Measurements from ENCODE around the gene TFB2M.

Gene TFB2M

GRCh38 chr1:246540738-246541491 lies 25.1 kb downstream of the TFB2M start:
- DNase-seq (ENCODE audit: extremely low read depth, insufficient read length), result no peak
- Histone ChIP-seq H3K36me3 (ENCODE audit: control insufficient read depth, insufficient read depth, low read length) (peaks cover 5% of the 10 kb centered on the region), H3K4me3 (replicated peaks; ENCODE audit: low read depth, low read length) (no peak overlapping the region), H3K27me3 (replicated peaks; ENCODE audit: control insufficient read depth, insufficient read depth, low read length) (no peaks in the 10 kb centered on the region)
- TF ChIP-seq CTCF (IDR thresholded peaks at IDR 0.05; ENCODE audit: insufficient read depth, low read length, poor library complexity, severe bottlenecking), result no peak

- Histone ChIP-seq H3K36me3 (ENCODE audit: control insufficient read depth, insufficient read depth, low read length) (peaks cover 3% of the 10 kb centered on the region; the same call in 1 of the 2 replicates), H3K4me3 (replicated peaks; ENCODE audit: low read depth, low read length) (no peak overlapping the region), H3K27me3 (replicated peaks; ENCODE audit: control insufficient read depth, insufficient read depth, low read length) (no peaks in the 10 kb centered on the region)
- TF ChIP-seq CTCF (IDR thresholded peaks at IDR 0.05; ENCODE audit: insufficient read depth, low read length, poor library complexity, severe bottlenecking), result no peak
- DNase-seq (ENCODE audit: extremely low read depth, insufficient read length), result no peak
Measured at GRCh38 chr1:246537887-246538286, 28.2 kb downstream of the TFB2M start.

- Histone ChIP-seq H3K27me3 (replicated peaks; ENCODE audit: control insufficient read depth, insufficient read depth, low read length) (no peaks in the 10 kb centered on the region), H3K36me3 (ENCODE audit: control insufficient read depth, insufficient read depth, low read length) (peaks cover 3% of the 10 kb centered on the region; the same call in 1 of the 2 replicates), H3K4me3 (replicated peaks; ENCODE audit: low read depth, low read length) (no peak overlapping the region)
- TF ChIP-seq CTCF (IDR thresholded peaks at IDR 0.05; ENCODE audit: insufficient read depth, low read length, poor library complexity, severe bottlenecking), result no peak
- no peak for DNase-seq (ENCODE audit: extremely low read depth, insufficient read length)
Measured at GRCh38 chr1:246537441-246537840, 28.6 kb downstream of the TFB2M start.

- TF ChIP-seq CTCF (IDR thresholded peaks at IDR 0.05; ENCODE audit: insufficient read depth, low read length, poor library complexity, severe bottlenecking), result no peak
- Histone ChIP-seq H3K27me3 (replicated peaks; ENCODE audit: control insufficient read depth, insufficient read depth, low read length) (no peaks in the 10 kb centered on the region), H3K4me3 (replicated peaks; ENCODE audit: low read depth, low read length) (no peak overlapping the region), H3K36me3 (ENCODE audit: control insufficient read depth, insufficient read depth, low read length) (no peaks in the 10 kb centered on the region)
- DNase-seq (ENCODE audit: extremely low read depth, insufficient read length), result no peak
Measured at GRCh38 chr1:246534114-246534513, 31.9 kb downstream of the TFB2M start.

GRCh38 chr1:246533371-246533905 lies 32.6 kb downstream of the TFB2M start:
- DNase-seq (ENCODE audit: extremely low read depth, insufficient read length), result no peak
- Histone ChIP-seq H3K36me3 (ENCODE audit: control insufficient read depth, insufficient read depth, low read length) (no peaks in the 10 kb centered on the region), H3K27me3 (replicated peaks; ENCODE audit: control insufficient read depth, insufficient read depth, low read length) (no peaks in the 10 kb centered on the region), H3K4me3 (replicated peaks; ENCODE audit: low read depth, low read length) (no peak overlapping the region)
- TF ChIP-seq CTCF (IDR thresholded peaks at IDR 0.05; ENCODE audit: insufficient read depth, low read length, poor library complexity, severe bottlenecking), result no peak
